Bronchial epithelial cell (primary cell): ENCODE measurements around the gene GIT2. TPM values are rescaled to one million over a fixed set of nuclear protein-coding genes. Genes with fewer than 3 reads are reported as not detected.

Experiments
- DNase-seq: peaks from one replicate; pipeline ENCODE4 v3.0.0-alpha.2; 2010; ENCODE audit warnings: low read depth
- FAIRE-seq: peaks from 2 replicates; lab custom pipeline; 2011; peaks lifted over from hg19 to GRCh38; lab: Jason Lieb, UNC
- H3K27me3 ChIP-seq: 2 replicates; pipeline ENCODE4 v1.5.1; 2011; ENCODE audit warnings: low read length; ENCODE audit not compliant: control insufficient read depth, insufficient read depth
- H3K36me3 ChIP-seq: 2 replicates; pipeline ENCODE4 v1.5.1; 2011; ENCODE audit warnings: low read length; ENCODE audit not compliant: control insufficient read depth, insufficient read depth
- H3K4me3 ChIP-seq: 2 replicates; pipeline ENCODE4 v1.5.1; 2011; ENCODE audit warnings: mild to moderate bottlenecking, low read depth, low read length, control low read depth
- total RNA-seq: library from RNA; depleted of rRNA; stranded (reverse); fragments of >200 nt; gene quantifications from 2 replicates; pipeline ENCODE4 v1.2.1, GENCODE V29; 2014
- TF ChIP-seq, protein P1 (sequence below): IDR thresholded peaks from 2 replicates; pipeline ENCODE4 v1.5.1; 2011; ENCODE audit warnings: mild to moderate bottlenecking, moderate library complexity, low read length, control low read depth, inconsistent platforms; ENCODE audit not compliant: insufficient read depth, severe bottlenecking

The GIT2 gene
- total RNA-seq, 1 donor from 2014 or later: 22.4 TPM

DNA sequence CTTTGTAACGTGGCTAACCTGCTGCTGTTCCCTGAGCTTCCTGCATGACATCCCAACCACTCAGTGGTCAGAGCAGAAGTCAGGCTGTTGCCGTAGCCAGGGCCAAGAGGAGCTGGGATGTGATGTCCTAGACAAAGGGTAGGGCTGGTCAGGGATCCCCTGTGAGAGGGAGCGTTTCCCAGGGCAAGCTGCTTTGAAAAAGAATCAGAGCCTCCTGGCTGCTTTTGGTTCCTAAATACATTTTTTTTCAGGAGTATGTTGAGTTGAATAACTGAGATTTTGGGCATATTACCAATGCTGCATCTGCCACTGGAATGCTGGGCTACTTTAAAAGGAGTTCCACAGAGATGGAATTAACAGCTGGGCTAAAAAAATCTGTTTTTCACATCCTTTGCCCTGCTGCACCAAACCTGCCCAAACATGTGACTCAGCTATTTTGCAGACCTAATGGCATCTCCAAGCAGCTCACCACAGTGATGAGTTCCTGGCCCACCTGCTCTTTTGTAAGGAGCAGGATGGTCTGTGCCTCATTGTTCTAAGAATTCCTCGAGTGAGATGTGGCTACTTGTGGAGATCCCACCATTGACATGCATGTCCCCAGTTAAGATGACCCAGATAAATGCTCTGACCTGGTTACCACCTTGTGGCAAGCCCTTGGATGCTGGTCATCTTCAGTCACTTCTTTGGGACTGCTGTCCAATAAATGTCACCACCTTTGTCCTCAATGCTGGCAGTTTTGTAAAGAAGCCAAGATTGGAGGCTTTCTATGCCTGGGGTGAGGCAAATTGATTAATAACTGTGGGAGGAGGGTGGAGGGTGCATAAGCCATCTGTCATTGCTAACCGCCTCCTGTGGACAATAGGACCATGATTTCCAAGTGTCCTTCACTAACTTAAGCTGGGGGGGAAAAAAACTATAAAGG is 27.2 kb upstream of the GIT2 start:
- Histone ChIP-seq H3K27me3 (no peaks in the 10 kb centered on the region), H3K36me3 (peaks cover 5% of the 10 kb centered on the region), H3K4me3 (no peak overlapping the region)
- TF ChIP-seq, protein P1, sequence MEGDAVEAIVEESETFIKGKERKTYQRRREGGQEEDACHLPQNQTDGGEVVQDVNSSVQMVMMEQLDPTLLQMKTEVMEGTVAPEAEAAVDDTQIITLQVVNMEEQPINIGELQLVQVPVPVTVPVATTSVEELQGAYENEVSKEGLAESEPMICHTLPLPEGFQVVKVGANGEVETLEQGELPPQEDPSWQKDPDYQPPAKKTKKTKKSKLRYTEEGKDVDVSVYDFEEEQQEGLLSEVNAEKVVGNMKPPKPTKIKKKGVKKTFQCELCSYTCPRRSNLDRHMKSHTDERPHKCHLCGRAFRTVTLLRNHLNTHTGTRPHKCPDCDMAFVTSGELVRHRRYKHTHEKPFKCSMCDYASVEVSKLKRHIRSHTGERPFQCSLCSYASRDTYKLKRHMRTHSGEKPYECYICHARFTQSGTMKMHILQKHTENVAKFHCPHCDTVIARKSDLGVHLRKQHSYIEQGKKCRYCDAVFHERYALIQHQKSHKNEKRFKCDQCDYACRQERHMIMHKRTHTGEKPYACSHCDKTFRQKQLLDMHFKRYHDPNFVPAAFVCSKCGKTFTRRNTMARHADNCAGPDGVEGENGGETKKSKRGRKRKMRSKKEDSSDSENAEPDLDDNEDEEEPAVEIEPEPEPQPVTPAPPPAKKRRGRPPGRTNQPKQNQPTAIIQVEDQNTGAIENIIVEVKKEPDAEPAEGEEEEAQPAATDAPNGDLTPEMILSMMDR: no peak
- DNase-seq (no peak), FAIRE-seq (no peak)

DNA sequence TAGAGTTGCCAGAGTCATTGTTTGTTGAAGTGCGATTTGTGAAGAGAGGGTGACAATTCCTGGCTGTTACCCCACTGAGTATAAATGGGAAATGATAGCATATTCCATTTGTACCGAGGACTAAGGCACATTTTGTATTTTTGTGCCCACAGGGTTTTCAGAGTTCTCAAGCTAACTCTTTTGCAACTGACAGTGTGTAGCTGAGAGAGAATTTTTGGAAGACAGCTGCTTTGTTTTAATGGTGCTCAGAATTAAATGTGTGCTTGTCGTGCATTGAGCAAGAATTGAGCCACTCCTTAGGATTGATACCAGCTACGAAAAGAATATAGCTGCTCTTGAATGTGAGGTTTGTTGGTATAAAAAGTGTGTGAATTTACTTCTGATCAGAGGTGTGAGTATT is 24.8 kb upstream of the GIT2 start:
- Histone ChIP-seq H3K27me3 (no peaks in the 10 kb centered on the region), H3K4me3 (no peak overlapping the region), H3K36me3 (peaks cover 5% of the 10 kb centered on the region)
- TF ChIP-seq, protein P1: no peak
- FAIRE-seq: no peak
- DNase-seq: no peak

DNA sequence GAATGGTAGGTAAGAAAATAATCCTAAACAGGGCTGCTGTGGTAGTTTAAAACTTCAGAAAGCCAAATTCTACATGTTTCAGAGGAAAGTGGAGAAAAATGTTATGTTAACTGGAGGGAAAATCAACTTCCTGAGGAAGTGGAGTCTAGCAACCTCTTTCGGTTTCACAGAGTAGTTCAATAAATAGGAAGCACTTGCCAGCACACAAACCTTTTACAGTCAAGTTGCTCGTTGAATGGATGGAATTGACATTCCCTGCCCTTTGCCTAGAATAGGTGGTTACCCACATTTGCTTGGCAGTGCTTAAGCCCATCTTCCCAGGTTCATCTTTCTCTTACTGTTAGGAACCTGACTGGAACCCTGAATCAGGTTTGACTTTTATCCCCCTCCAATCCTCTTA is 19.0 kb upstream of the GIT2 start:
- no peak for FAIRE-seq
- TF ChIP-seq, protein P1: no peak
- DNase-seq: no peak
- Histone ChIP-seq H3K4me3 (no peak overlapping the region), H3K36me3 (peaks cover 13% of the 10 kb centered on the region), H3K27me3 (no peaks in the 10 kb centered on the region)

DNA sequence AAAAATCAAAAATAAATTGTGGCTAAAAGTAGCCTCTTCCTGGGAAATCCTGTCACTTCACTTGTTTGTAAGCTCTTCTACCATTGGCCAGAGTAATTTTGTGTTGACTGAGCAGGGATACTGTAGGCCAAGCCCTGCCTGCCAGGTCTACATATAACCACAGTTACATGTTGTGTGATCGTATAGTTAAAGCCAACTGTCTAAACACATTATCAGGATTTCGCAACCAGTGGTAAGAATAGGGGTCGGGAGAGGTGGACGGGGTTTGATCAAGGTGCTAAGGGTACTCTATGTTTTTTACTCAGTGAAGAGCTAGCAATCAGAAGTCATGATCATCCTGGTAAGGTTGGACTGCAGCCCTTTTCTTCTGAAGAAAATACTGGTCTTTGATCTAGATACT is 16.5 kb upstream of the GIT2 start:
- Histone ChIP-seq H3K4me3 (no peak overlapping the region), H3K36me3 (peaks cover 9% of the 10 kb centered on the region), H3K27me3 (no peaks in the 10 kb centered on the region)
- TF ChIP-seq, protein P1: no peak
- FAIRE-seq (no peak), DNase-seq (no peak)

DNA sequence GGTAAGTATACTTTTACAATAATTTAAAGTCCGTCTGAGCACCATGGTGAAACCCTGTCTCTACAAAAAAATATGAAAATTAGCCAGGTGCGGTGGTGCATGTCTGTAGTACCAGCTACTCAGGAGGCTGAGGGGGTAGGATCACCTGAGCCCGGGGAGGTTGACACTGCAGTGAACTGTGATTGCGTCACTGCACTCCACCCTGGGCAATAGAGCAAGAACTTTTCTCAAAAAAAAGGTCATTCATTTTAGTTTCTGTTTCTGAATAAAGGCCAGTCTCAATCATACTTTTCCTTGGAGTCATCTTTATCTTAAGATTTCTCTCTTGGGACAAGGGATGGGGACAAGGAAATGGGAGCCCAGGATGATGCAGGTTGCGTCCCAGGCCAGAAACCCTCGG is 16.0 kb upstream of the GIT2 start:
- H3K4me3 ChIP-seq: no peak overlapping the region
- DNase-seq (no peak), FAIRE-seq (no peak)
- H3K27me3 ChIP-seq: no peaks in the 10 kb centered on the region
- TF ChIP-seq, protein P1: no peak
- peaks cover 9% of the 10 kb centered on the region for H3K36me3 ChIP-seq
